ENCODE measurements around the gene GPX7.

- TF ChIP-seq CTCF (tag by site-specific recombination; IDR thresholded peaks at IDR 0.05), result no peak
- no peak for TF ChIP-seq ZNF658 (tag by site-specific recombination; IDR thresholded peaks at IDR 0.05)
- no peak for TF ChIP-seq ZNF621 (tag by site-specific recombination; IDR thresholded peaks at IDR 0.05)
- TF ChIP-seq, protein P1, sequence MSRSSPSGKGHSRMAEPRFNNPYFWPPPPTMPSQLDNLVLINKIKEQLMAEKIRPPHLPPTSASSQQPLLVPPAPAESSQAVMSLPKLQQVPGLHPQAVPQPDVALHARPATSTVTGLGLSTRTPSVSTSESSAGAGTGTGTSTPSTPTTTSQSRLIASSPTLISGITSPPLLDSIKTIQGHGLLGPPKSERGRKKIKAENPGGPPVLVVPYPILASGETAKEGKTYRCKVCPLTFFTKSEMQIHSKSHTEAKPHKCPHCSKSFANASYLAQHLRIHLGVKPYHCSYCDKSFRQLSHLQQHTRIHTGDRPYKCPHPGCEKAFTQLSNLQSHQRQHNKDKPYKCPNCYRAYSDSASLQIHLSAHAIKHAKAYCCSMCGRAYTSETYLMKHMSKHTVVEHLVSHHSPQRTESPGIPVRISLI (tag by site-specific recombination; IDR thresholded peaks at IDR 0.05), result no peak
- no peak for TF ChIP-seq YY1 (tag by site-specific recombination; IDR thresholded peaks at IDR 0.05)
- TF ChIP-seq SP2 (tag by site-specific recombination; IDR thresholded peaks at IDR 0.05), result no peak
- TF ChIP-seq, protein P2, sequence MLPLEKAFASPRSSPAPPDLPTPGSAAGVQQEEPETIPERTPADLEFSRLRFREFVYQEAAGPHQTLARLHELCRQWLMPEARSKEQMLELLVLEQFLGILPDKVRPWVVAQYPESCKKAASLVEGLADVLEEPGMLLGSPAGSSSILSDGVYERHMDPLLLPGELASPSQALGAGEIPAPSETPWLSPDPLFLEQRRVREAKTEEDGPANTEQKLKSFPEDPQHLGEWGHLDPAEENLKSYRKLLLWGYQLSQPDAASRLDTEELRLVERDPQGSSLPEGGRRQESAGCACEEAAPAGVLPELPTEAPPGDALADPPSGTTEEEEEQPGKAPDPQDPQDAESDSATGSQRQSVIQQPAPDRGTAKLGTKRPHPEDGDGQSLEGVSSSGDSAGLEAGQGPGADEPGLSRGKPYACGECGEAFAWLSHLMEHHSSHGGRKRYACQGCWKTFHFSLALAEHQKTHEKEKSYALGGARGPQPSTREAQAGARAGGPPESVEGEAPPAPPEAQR (tag by site-specific recombination; IDR thresholded peaks at IDR 0.05), result no peak
Observed at GRCh38 chr1:52629667-52630066, 27.5 kb downstream of the GPX7 start.

Measured in HEK293 (cell line).